K562 (cell line): ENCODE measurements around the gene BRD7.

ENCODE experiments used
- CHCHD3 ChIP-seq: fragments of 250-450 bp; sonication (Bioruptor Pico); IDR thresholded peaks from 2 replicates; pipeline ENCODE4 v2.1.2; 2022; ENCODE audit warnings: mild to moderate bottlenecking
- CTCF ChIP-seq, 3 experiments: IDR thresholded peaks in 2 of 3; conservative IDR thresholded peaks in 1 of 3; 2 replicates each; pipeline ENCODE4 v1.5.1; 2011 to 2012; ENCODE audit warnings: low read length in 3 of 3, mild to moderate bottlenecking in 3 of 3, control low read depth in 2 of 3, improper control_type of control experiment in 1 of 3, inconsistent platforms in 1 of 3, low read depth in 1 of 3, mixed read lengths in 1 of 3, moderate library complexity in 1 of 3; ENCODE audit not compliant: insufficient read depth in 2 of 3
- EP300 ChIP-seq: IDR thresholded peaks from 2 replicates; pipeline ENCODE4 v1.6.1; 2012; ENCODE audit warnings: low read length, improper control_type of control experiment
- MEIS2 ChIP-seq: fragments of 450-650 bp; IDR thresholded peaks from 2 replicates; pipeline ENCODE4 v1.6.1; 2014; ENCODE audit warnings: mild to moderate bottlenecking; ENCODE audit not compliant: partially characterized antibody
- MIER1 ChIP-seq: fragments of 450-650 bp; IDR thresholded peaks from 2 replicates; pipeline ENCODE4 v1.6.1; 2016; ENCODE audit warnings: antibody characterized with exemption, mild to moderate bottlenecking, low read depth
- OTX1 ChIP-seq: fragments of 450-650 bp; formaldehyde crosslinking; IDR thresholded peaks from 2 replicates; pipeline ENCODE4 v1.4.0; 2022; ENCODE audit warnings: mild to moderate bottlenecking
- POLR2A ChIP-seq: fragments of 450-650 bp; conservative IDR thresholded peaks from 2 replicates; pipeline ENCODE4 v1.6.1; 2016
- TOE1 ChIP-seq, 2 experiments: fragments of 450-650 bp in 1 of 2; sonication (generic) in 1 of 2; formaldehyde crosslinking in 1 of 2; IDR thresholded peaks; 2 replicates each; pipeline versions ENCODE4 v1.7.1 to v1.8.0; 2016 to 2022; ENCODE audit warnings: borderline replicate concordance in 2 of 2, mild to moderate bottlenecking in 2 of 2, antibody characterized with exemption in 1 of 2, inconsistent platforms in 1 of 2, low read depth in 1 of 2, missing genetic modification reagents in 1 of 2, moderate library complexity in 1 of 2
- ZBTB12 ChIP-seq: fragments of 250-450 bp; sonication (Bioruptor Pico); IDR thresholded peaks from 2 replicates; pipeline ENCODE4 v1.4.0; 2020
- ZNF121 ChIP-seq: sonication (generic); formaldehyde crosslinking; conservative IDR thresholded peaks from 2 replicates; pipeline ENCODE4 v1.8.0; 2022; ENCODE audit warnings: missing genetic modification reagents
- ZNF592 ChIP-seq: fragments of 450-650 bp; IDR thresholded peaks from 2 replicates; pipeline ENCODE4 v1.6.1; 2017; ENCODE audit warnings: antibody characterized with exemption, mild to moderate bottlenecking

- no peak for TF ChIP-seq ZNF592
- TF ChIP-seq ZNF121 (CRISPR knock-in tag), result no peak
- TF ChIP-seq ZBTB12 (CRISPR knock-in tag), result no peak
- no peak for TF ChIP-seq POLR2A
- no peak for TF ChIP-seq TOE1 (IDR thresholded peaks at IDR 0.05; ENCODE audit: borderline replicate concordance)
- TF ChIP-seq TOE1 (CRISPR knock-in tag; IDR thresholded peaks at IDR 0.05; ENCODE audit: borderline replicate concordance, low read depth), result no peak
- no peak for TF ChIP-seq CHCHD3 (CRISPR knock-in tag)
- no peak for TF ChIP-seq OTX1 (CRISPR knock-in tag)
- TF ChIP-seq EP300, result no peak
- no peak for TF ChIP-seq MIER1
- no peak for TF ChIP-seq CTCF (IDR thresholded peaks at IDR 0.05 in 2 of 3, conservative IDR thresholded peaks at IDR 0.05 in 1 of 3; ENCODE audit: insufficient read depth in 2 of 3, low read depth in 1 of 3, low read length in 3 of 3)
- no peak for TF ChIP-seq MEIS2
These were observed 22.3 kb upstream of the BRD7 start for GRCh38 chr16:50390914-50391716.
